Heart left ventricle (tissue), 16 donors: ENCODE measurements around the gene CCNJ. TPM values are rescaled to one million over a fixed set of nuclear protein-coding genes. Genes with fewer than 3 reads are reported as not detected.

ENCODE experiments used
- ATAC-seq, 4 donors: fragments of 200-7000 bp; cut with Tn5 transposase; one replicate each; pipeline ENCODE4 v1.9.1; 2020 to 2022; ENCODE audit warnings: moderate library complexity in 4 of 4, mild to moderate bottlenecking in 3 of 4, moderate number of reproducible peaks in 1 of 4
- DNase-seq, 5 donors: peaks; one replicate each; pipeline ENCODE4 v3.0.0-alpha.2; 2020
- H3K27ac ChIP-seq, 12 donors: fragments of 200-600 bp; sonication (generic) in 4 of 12; one replicate each; pipeline versions ENCODE4 v1.5.0 to v1.8.0; 2016 to 2022; ENCODE audit warnings: mild to moderate bottlenecking in 2 of 12
- H3K27me3 ChIP-seq, 9 donors: fragments of 200-600 bp; sonication (generic) in 2 of 9; one replicate each; pipeline versions ENCODE4 v1.5.1 to v1.8.0; 2016 to 2022; ENCODE audit warnings: mild to moderate bottlenecking in 3 of 9
- H3K36me3 ChIP-seq, 9 donors: fragments of 200-600 bp; sonication (generic) in 2 of 9; one replicate each; pipeline versions ENCODE4 v1.5.0 to v1.8.0; 2018 to 2022; ENCODE audit warnings: mild to moderate bottlenecking in 2 of 9
- H3K4me1 ChIP-seq, 12 donors: fragments of 200-600 bp; sonication (generic) in 4 of 12; one replicate each; pipeline versions ENCODE4 v1.5.0 to v1.8.0; 2016 to 2022; ENCODE audit warnings: mild to moderate bottlenecking in 3 of 12
- H3K4me3 ChIP-seq, 12 donors: fragments of 200-600 bp; sonication (generic) in 4 of 12; one replicate each; pipeline versions ENCODE4 v1.5.0 to v1.8.0; 2017 to 2022; ENCODE audit warnings: mild to moderate bottlenecking in 9 of 12, moderate library complexity in 4 of 12
- H3K9me3 ChIP-seq, 12 donors: fragments of 200-600 bp; sonication (generic) in 4 of 12; one replicate each; pipeline versions ENCODE4 v1.5.0 to v1.8.0; 2016 to 2022; ENCODE audit warnings: mild to moderate bottlenecking in 1 of 12
- POLR2A ChIP-seq, 2 donors: fragments of 450-650 bp; IDR thresholded peaks; one replicate each; pipeline ENCODE4 v1.6.1; 2017; ENCODE audit warnings: antibody characterized with exemption in 2 of 2, mild to moderate bottlenecking in 2 of 2, moderate library complexity in 2 of 2
- WGBS, 4 donors: extraction: QIAGEN DNeasy Blood & Tissue Kit in 2 of 4; methylation state at CpG; one replicate each; pipeline versions ENCODE4 v1.1.5 to v1.1.7; 2013 to 2018; 5-methylcytosine and 5-hydroxymethylcytosine counted together
- intact Hi-C, 10 donors: fragments of 100-400 bp; cut with DNase I; formaldehyde crosslinking; loops; one replicate each; pipeline versions ENCODE4 v1.11.1 to v1.14.2; 2022
- microRNA-seq, 4 donors: library from miRNA; unstranded; fragments of <30 nt; microRNA quantifications; one replicate each; pipeline versions ENCODE4 to v1.2.0, GENCODE V29; 2017 to 2020
- polyA plus RNA-seq, 2 donors: library from polyadenylated mRNA; stranded (reverse); fragments of 200-250 nt; gene quantifications; one replicate each; pipeline ENCODE4 v1.2.3, GENCODE V29; 2013
- total RNA-seq, 9 donors: library from RNA; depleted of rRNA in 2 of 9; stranded (reverse); fragments of >200 nt in 2 of 9; fragmentation: NEBNext Ultra II Directional in 3 of 9; extraction: Animal tissue kit (Norgen Biotek cat#: 25700) in 3 of 9; gene quantifications; one replicate each; pipeline versions ENCODE4 v1.1.0 to v1.2.4, GENCODE V29; 2016 to 2023
- TF ChIP-seq, protein P1 (sequence below), 12 donors: fragments of 200-600 bp; sonication (generic) in 4 of 12; IDR thresholded peaks; one replicate each; pipeline versions ENCODE4 v1.5.0 to v1.8.0; 2018 to 2022; ENCODE audit warnings: antibody characterized with exemption in 12 of 12, mild to moderate bottlenecking in 5 of 12
- donor health status: ischemic (EF 13 %, LVEDD 7.1; RV severe dilation, severe dysfunction).
- donor health status: healthy with polysubstance abuse.
- donor health status: DM: no; HTN: yes; CAD: no.
- donor health status: DM: no; HTN: no; CAD: no.
- donor health status: ischemic (EF 25% LVEDD 6.9; RV normal size, moderate dysfunction).
- donor health status: ischemic (EF 25% LVEDD 5.7; RV mildly dilated, moderate dysfunction).
- donor health status: healthy.
- donor health status: DM: yes; HTN: yes; CAD: no.
- donor health status: ischemic (EF 35%, LVEDD 5.7; RV mildly dilated, moderate dysfunction).
- donor health status: nonischemic (EF 11% LVEDD 7.7; RV severe dilation, severe dysfunction).
- donor health status: DM: yes; HTN: yes; CAD: no.
- donor health status: PGD.
- donor health status: ischemic (EF 29% LVEDD 5.4; RV normal size, mild dysfunction).
- donor health status: nonischemic (EF 23%, LVEDD 6.1; RV moderate dilation, normal function).

Gene CCNJ
- total and polyA plus RNA-seq, 11 donors = 1.3 to 4.0 (median 2.7) TPM

DNA sequence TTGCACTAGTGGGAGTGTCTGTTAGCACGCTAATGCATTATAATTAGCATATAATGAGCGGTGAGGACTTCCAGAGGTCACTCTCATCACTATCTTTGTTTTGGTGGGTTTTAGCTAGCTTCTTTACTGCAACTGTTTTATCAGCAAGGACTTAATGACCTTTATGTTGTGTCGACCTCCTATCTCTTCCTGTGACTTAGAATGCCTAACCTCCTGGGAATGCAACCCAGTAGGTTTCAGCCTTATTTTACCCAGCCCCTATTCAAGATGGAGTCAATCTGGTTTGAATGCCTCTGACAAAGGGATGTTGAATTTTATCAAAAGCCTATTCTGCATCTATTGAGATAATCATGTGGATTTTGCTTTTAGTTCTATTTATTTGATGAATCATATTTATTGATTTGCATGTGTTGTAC is 64.2 kb downstream of the CCNJ start:
- H3K36me3 ChIP-seq = no peaks in the 10 kb centered on the region

More for the DNA sequence above, 64.2 kb downstream of the CCNJ start:
- Histone ChIP-seq H3K27ac (no peak overlapping the region), H3K9me3 (peaks cover 0 to 8% (median 0%) of the 10 kb centered on the region in 12 donors), H3K4me1 (no peaks in the 10 kb centered on the region), H3K4me3 (no peak overlapping the region), H3K27me3 (peaks cover 0 to 86% (median 30%) of the 10 kb centered on the region in 9 donors)
- 24 to 38% (median 26%) methylated on average over 3 of the region's 3 CpGs for WGBS, 4 donors
- ATAC-seq (no peak), DNase-seq (no peak)
- TF ChIP-seq, protein P1, sequence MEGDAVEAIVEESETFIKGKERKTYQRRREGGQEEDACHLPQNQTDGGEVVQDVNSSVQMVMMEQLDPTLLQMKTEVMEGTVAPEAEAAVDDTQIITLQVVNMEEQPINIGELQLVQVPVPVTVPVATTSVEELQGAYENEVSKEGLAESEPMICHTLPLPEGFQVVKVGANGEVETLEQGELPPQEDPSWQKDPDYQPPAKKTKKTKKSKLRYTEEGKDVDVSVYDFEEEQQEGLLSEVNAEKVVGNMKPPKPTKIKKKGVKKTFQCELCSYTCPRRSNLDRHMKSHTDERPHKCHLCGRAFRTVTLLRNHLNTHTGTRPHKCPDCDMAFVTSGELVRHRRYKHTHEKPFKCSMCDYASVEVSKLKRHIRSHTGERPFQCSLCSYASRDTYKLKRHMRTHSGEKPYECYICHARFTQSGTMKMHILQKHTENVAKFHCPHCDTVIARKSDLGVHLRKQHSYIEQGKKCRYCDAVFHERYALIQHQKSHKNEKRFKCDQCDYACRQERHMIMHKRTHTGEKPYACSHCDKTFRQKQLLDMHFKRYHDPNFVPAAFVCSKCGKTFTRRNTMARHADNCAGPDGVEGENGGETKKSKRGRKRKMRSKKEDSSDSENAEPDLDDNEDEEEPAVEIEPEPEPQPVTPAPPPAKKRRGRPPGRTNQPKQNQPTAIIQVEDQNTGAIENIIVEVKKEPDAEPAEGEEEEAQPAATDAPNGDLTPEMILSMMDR (IDR thresholded peaks at IDR 0.05) = no peak
- no peak for TF ChIP-seq POLR2A (IDR thresholded peaks at IDR 0.05)
- intact Hi-C loops = no loop called here

Small RNA genes lying within 50 kb of the gene (microRNA-seq; reads per million reads assigned to microRNA genes)
- gene MIR3157 = 18.0 to 27.0 (median 18.5) reads per million in 4 donors

Other genes starting within 250 kb of the CCNJ start
- gene CC2D2B, start 135.6 kb upstream of the CCNJ start, total RNA-seq = 1 to 10 TPM in 2 of 9 donors, under 1 TPM in 7; 0.48 to 1.5 (median 0.69) TPM
- gene CC2D2B, start 135.6 kb upstream of the CCNJ start, polyA plus RNA-seq = under 1 TPM; 0.15 to 0.42 TPM
- gene ZNF518A, start 86.7 kb downstream of the CCNJ start, total RNA-seq = 10 to 100 TPM in 6 of 9 donors, 1 to 10 TPM in 3; 7.4 to 17.9 (median 12.2) TPM
- gene ZNF518A, start 86.7 kb downstream of the CCNJ start, polyA plus RNA-seq = 1 to 10 TPM; 3.0 to 3.2 TPM
- gene BLNK, start 228.0 kb downstream of the CCNJ start, total RNA-seq = 10 to 100 TPM in 1 of 9 donors, 1 to 10 TPM in 3, under 1 TPM in 4, not detected in 1; 0.25 to 11.1 (median 1.0) TPM
- under 1 TPM; 0.33 to 0.80 TPM for gene BLNK, start 228.0 kb downstream of the CCNJ start, polyA plus RNA-seq